Measurements from ENCODE around the gene DLX5.

Gene DLX5

DNA sequence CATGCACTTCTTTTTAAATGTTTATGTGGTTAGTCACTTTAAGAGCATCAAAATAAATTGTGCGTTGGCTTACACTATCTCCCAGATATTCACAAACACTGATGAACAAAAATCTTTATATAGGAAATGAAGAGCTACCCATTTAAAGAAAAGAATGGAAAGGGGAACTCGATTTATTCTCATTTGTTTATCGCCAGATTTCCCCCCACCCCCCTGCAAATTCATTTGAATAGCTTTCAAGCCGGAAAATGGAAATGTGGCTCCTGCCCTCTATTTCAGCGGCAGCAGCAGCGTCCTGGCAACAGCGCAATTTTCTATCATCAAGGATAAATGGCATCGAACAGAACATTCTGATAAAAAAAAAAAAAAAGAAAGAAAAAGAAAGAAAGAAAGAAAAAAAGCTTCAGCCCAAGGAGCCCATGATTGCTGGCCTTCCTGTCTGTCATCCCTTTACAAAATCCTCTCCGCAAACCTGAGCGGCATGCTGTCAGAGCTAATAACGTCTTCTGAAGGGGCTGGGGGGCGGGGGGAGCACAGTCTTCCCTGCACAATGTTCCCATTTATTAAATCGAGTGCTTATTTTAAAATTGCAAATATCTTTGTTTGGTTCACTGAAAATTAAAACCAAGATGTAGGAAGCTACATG lies 33.0 kb downstream of the DLX5 start:
- DNase-seq (ENCODE audit: low read depth): no peak

DNA sequence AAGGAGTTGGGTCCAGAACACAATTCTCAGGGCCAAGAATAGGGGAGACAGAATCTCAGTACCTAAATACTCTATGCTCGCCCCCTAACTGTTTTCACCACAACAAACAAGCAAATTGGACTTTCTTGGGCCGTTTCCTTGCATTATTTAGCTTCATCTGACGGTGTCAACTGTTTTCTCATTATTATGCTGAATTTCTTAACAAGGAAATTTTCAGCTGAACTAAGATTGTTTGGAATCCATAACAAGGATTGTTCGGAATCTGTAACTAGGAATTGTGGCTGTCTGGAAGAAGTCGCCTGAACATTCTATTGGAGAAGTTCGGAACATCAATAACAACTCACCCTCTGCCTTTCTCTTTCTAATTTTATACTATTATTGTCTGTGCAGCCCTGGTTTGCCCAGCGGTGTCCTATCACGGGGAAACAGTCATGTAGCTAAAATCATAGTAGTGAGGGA lies 34.7 kb downstream of the DLX5 start:
- DNase-seq (ENCODE audit: low read depth): no peak

DNA sequence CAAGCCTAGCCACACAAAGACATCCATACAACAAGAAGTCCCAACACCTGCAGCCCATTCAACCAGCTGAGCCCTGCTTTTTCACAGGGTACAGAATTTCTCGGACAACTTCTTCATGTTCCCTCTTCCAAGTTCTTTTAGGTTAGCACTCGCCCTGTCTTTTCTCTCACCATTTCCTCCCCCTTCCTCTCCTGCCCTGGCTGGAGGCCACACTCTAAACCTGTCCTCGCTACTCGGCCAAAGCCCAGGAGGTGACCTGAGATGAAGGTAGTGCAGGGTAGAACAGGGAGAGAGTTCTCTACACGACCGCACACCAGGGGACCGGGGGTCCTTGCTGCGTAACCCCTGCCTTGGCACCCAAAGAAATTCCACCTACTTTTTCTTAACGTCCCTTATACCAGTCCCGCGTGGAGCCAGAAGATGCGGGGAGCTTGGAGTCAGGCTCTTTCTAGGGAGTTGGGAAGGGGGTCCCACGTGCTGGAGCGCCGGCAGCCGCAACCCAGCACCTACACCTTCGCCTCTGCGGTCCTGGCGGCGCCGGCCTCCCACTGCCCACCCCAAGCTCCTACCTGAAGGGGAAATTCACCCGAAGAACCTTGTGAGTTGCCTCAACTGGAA lies 35.3 kb downstream of the DLX5 start:
- DNase-seq (ENCODE audit: low read depth): no peak

GRCh38 chr7:96987719-96988118 lies 36.9 kb downstream of the DLX5 start:
- DNase-seq (ENCODE audit: low read depth): no peak

DNA sequence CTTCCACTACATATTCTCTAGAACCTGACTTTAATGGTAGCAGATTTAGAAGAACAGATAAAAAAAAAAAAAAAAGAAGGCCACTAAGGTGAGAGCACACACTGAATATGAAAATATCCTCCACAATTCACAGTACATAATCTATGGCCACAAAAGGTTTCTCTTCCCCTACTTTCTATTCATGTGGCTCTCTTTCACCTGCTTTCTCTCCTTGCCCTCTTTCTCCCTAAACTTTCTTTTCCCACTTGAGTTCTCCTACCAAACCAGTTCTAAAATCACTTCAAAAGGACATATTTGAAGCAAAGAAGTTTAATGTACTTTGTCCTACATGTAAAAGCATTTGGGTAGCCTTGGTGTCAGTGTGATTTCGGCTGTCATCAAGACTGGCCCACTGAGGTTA lies 37.7 kb downstream of the DLX5 start:
- no peak for DNase-seq (ENCODE audit: low read depth)

DNA sequence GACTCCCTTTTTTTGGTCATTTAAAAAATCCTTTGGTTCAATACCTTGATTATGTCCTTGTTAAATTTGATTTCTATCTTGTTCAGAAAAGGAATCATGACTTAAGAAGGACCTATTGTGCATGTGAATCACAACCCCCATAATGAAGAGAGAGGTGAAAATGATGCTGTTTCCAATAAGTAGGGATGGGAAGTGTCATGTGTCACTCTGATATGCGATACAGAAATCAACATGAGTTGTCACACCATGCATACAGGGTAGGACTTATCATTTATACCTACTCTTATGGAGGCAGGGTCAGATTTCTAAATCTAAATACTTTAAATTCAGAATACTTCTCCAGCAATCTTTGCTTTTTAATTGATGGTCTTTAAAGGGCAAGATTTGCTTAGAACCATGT lies 38.6 kb downstream of the DLX5 start:
- no peak for DNase-seq (ENCODE audit: low read depth)

DNA sequence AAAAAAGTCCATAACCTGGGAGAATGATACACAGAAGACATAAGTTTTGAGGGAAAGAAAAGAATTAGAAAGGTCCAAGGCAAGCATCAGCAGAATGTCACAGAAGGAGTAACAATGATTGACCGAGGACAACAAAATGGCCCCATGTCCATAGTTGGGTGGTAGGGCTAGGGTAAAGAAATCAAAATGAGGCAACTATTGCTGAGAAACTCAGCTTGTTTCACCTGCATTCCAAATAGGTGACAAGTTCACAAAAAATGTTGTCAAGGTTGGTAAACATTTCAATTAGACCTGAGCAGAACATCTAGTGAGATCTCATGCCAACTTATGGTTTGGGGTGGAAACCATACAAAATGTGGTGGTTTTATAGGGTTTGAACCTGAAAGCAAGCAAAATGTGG lies 42.0 kb downstream of the DLX5 start:
- no peak for DNase-seq (ENCODE audit: low read depth)

- no peak for DNase-seq (ENCODE audit: low read depth)
These were observed 44.9 kb downstream of the DLX5 start for GRCh38 chr7:96979551-96980276.

GRCh38 chr7:96977445-96977844 lies 47.2 kb downstream of the DLX5 start:
- no peak for DNase-seq (ENCODE audit: low read depth)

GRCh38 chr7:96976106-96976505 lies 48.5 kb downstream of the DLX5 start:
- DNase-seq (ENCODE audit: low read depth): no peak

- no peak for DNase-seq (ENCODE audit: low read depth)
These were observed 50.6 kb downstream of the DLX5 start for GRCh38 chr7:96973986-96974385.

- DNase-seq (ENCODE audit: low read depth): no peak
These were observed 53.9 kb downstream of the DLX5 start for GRCh38 chr7:96970739-96971138.

Measured in stimulated activated CD8-positive, alpha-beta memory T cell treated with anti-CD3 and anti-CD28 coated beads, Interleukin-12 subunit alpha, Interleukin-12 subunit beta, amount 100 ng/mL, for 1 hour (primary cell).